Adrenal gland (tissue), 12 donors: ENCODE data around the gene GRIFIN. TPM values are rescaled to one million over a fixed set of nuclear protein-coding genes. Genes with fewer than 3 reads are reported as not detected.
"Not testable (repeated sequence)": the region's sequence is repeated elsewhere in the genome, so short reads cannot be mapped to it uniquely, and the experiment has no call there.

Experiments used
- DNase-seq, 7 donors: peaks; one replicate each; pipeline ENCODE4 v3.0.0-alpha.2; 2019 to 2020
- H3K27ac ChIP-seq, 5 donors: fragments of 200-600 bp; sonication (generic) in 4 of 5; 1 replicate in 3 of 5; 2 replicates in 2 of 5; pipeline versions ENCODE4 v1.5.1 to v1.8.0; 2016 to 2020; ENCODE audit warnings: mild to moderate bottlenecking in 1 of 5
- H3K27me3 ChIP-seq: fragments of 200-600 bp; 2 replicates; pipeline ENCODE4 v1.8.0; 2021
- H3K36me3 ChIP-seq, 2 donors: fragments of 200-600 bp; replicated peaks in 1 of 2; 1 replicate in 1 of 2; 2 replicates in 1 of 2; pipeline versions ENCODE4 v1.5.1 to v1.8.0; 2018 to 2022
- H3K4me1 ChIP-seq, 2 donors: fragments of 200-600 bp; replicated peaks in 1 of 2; 1 replicate in 1 of 2; 2 replicates in 1 of 2; pipeline versions ENCODE4 v1.5.1 to v1.8.0; 2018 to 2021
- H3K4me3 ChIP-seq, 4 donors: fragments of 200-600 bp; sonication (generic) in 3 of 4; one replicate each; pipeline ENCODE4 v1.5.1; 2016 to 2018
- H3K9me3 ChIP-seq, 3 donors: fragments of 200-600 bp; sonication (generic) in 1 of 3; replicated peaks in 1 of 3; 1 replicate in 2 of 3; 2 replicates in 1 of 3; pipeline versions ENCODE4 v1.5.1 to v1.8.0; 2016 to 2021
- CTCF ChIP-seq, 6 experiments: fragments of 450-650 bp in 4 of 6; fragments of 200-600 bp in 2 of 6; sonication (generic) in 1 of 6; IDR thresholded peaks; 1 replicate in 5 of 6; 2 replicates in 1 of 6; pipeline versions ENCODE4 v1.5.1 to v1.8.0; 2016 to 2021; ENCODE audit warnings: antibody characterized with exemption in 6 of 6, mild to moderate bottlenecking in 2 of 6, moderate library complexity in 1 of 6
- POLR2A ChIP-seq, 2 donors: fragments of 450-650 bp; IDR thresholded peaks; one replicate each; pipeline ENCODE4 v1.6.1; 2017; ENCODE audit warnings: antibody characterized with exemption in 2 of 2, mild to moderate bottlenecking in 2 of 2, moderate library complexity in 1 of 2
- WGBS, 4 donors: extraction: QIAGEN DNeasy Blood & Tissue Kit in 2 of 4; methylation state at CpG; one replicate each; pipeline versions ENCODE4 v1.1.5 to v1.1.7; 2013 to 2017; 5-methylcytosine and 5-hydroxymethylcytosine counted together
- intact Hi-C, 2 donors: fragments of 100-400 bp; cut with DNase I; formaldehyde crosslinking; loops; one replicate each; pipeline versions ENCODE4 v1.14.1 to v1.15.0; 2022 to 2023
- polyA plus RNA-seq, 3 donors: library from polyadenylated mRNA; stranded (reverse); fragments of 200-250 nt in 2 of 3; fragments of 350-450 nt in 1 of 3; fragmentation: Illumina TruSeq in 1 of 3; extraction: RNeasy Lipid Tissue Mini Kit (QIAGEN cat#74804) in 1 of 3; gene quantifications; one replicate each; pipeline ENCODE4 v1.2.3, GENCODE V29; 2013 to 2014
- total RNA-seq, 9 donors: library from RNA; depleted of rRNA in 4 of 9; stranded (reverse); fragments of >200 nt in 4 of 9; fragments of 120-200 nt in 1 of 9; fragmentation: NEBNext Ultra II Directional in 1 of 9; extraction: Animal tissue kit (Norgen Biotek cat#: 25700) in 1 of 9; gene quantifications; one replicate each; pipeline versions ENCODE4 v1.1.0 to v1.2.4, GENCODE V29; 2013 to 2023
- donor health status: healthy with polysubstance abuse.
- donor health status: Bipolar disorder and iron deficiency.
- donor health status: DM: yes; HTN: yes; CAD: no.
- donor health status: DM: no; HTN: no; CAD: no.
- donor health status: DM: no; HTN: no; CAD: no.
- donor health status: DM: yes; HTN: yes; CAD: no.

GRIFIN gene
- total and polyA plus RNA-seq, 12 donors, result not detected

- intact Hi-C loops, result no loop called here
- no peak overlapping the region for H3K27ac ChIP-seq
- peaks cover 0 to 6% of the 10 kb centered on the region in 2 donors for H3K4me1 ChIP-seq
- no peak for DNase-seq
- H3K9me3 ChIP-seq, result no peaks in the 10 kb centered on the region
- H3K27me3 ChIP-seq, result no peaks in the 10 kb centered on the region
- no peak for TF ChIP-seq CTCF (IDR thresholded peaks at IDR 0.05)
- no peak for TF ChIP-seq POLR2A (IDR thresholded peaks at IDR 0.05)
- no peaks in the 10 kb centered on the region for H3K36me3 ChIP-seq
- no peak overlapping the region for H3K4me3 ChIP-seq
- WGBS, 4 donors, result 78 to 84% (median 82%) methylated on average over 14 to 15 of the region's 15 CpGs
These were observed 14.8 kb downstream of the GRIFIN start for GRCh38 chr7:2461268-2462026.

- H3K27me3 ChIP-seq, result no peaks in the 10 kb centered on the region
- H3K4me3 ChIP-seq, result no peak overlapping the region
- no peaks in the 10 kb centered on the region for H3K9me3 ChIP-seq
- peaks cover 0 to 6% of the 10 kb centered on the region in 2 donors for H3K4me1 ChIP-seq
- no peak for TF ChIP-seq POLR2A (IDR thresholded peaks at IDR 0.05)
- no peak for TF ChIP-seq CTCF (IDR thresholded peaks at IDR 0.05)
- no peak overlapping the region for H3K27ac ChIP-seq
- intact Hi-C loops, result no loop called here
- H3K36me3 ChIP-seq, result no peaks in the 10 kb centered on the region
- 84 to 93% (median 90%) methylated on average over 5 to 6 of the region's 6 CpGs; no CpG with 5 or more reads in 1 of the 4 donors for WGBS, 4 donors
- DNase-seq, result no peak
These were observed 15.6 kb downstream of the GRIFIN start for GRCh38 chr7:2460641-2461040.

- Histone ChIP-seq H3K36me3 (no peaks in the 10 kb centered on the region), H3K27ac (no peak overlapping the region), H3K9me3 (no peaks in the 10 kb centered on the region), H3K27me3 (no peaks in the 10 kb centered on the region), H3K4me1 (peaks cover 0 to 6% of the 10 kb centered on the region in 2 donors), H3K4me3 (no peak overlapping the region)
- DNase-seq, result no peak
- intact Hi-C loops, result no loop called here
- TF ChIP-seq CTCF (IDR thresholded peaks at IDR 0.05), result no peak
- no peak for TF ChIP-seq POLR2A (IDR thresholded peaks at IDR 0.05)
- WGBS, 4 donors, result 88 to 96% (median 91%) methylated on average over 6 to 23 of the region's 23 CpGs; no CpG with 5 or more reads in 1 of the 4 donors
These were observed 16.0 kb downstream of the GRIFIN start for GRCh38 chr7:2460188-2460587.

GRCh38 chr7:2459674-2460073 lies 16.5 kb downstream of the GRIFIN start:
- no peak overlapping the region for H3K27ac ChIP-seq
- 89 to 91% (median 90%) methylated on average over 6 to 8 of the region's 8 CpGs for WGBS, 4 donors
- H3K4me1 ChIP-seq, result peaks cover 0 to 6% of the 10 kb centered on the region in 2 donors
- intact Hi-C loops, result no loop called here
- TF ChIP-seq POLR2A (IDR thresholded peaks at IDR 0.05) (no peak), CTCF (IDR thresholded peaks at IDR 0.05) (no peak)
- no peaks in the 10 kb centered on the region for H3K27me3 ChIP-seq
- no peak for DNase-seq
- H3K36me3 ChIP-seq, result no peaks in the 10 kb centered on the region
- H3K4me3 ChIP-seq, result no peak overlapping the region
- H3K9me3 ChIP-seq, result no peaks in the 10 kb centered on the region

- H3K9me3 ChIP-seq, DNase-seq, H3K4me3 ChIP-seq, H3K27ac ChIP-seq, intact Hi-C loops, H3K27me3 ChIP-seq, H3K36me3 ChIP-seq: not testable (repeated sequence)
- H3K4me1 ChIP-seq, result peaks cover 7 to 11% of the 10 kb centered on the region in 2 donors
- 93 to 99% (median 97%) methylated on average over 3 of the region's 3 CpGs for WGBS, 4 donors
These were observed 22.3 kb downstream of the GRIFIN start for GRCh38 chr7:2453849-2454248.
